DMS 273 (cell line): ENCODE measurements around the gene DHX30.
"Not testable (repeated sequence)": the region's sequence is repeated elsewhere in the genome, so short reads cannot be mapped to it uniquely, and the experiment has no call there.

Source experiments
- DNase-seq: peaks from one replicate; lab custom pipeline; 2025; ENCODE audit not compliant: unreplicated experiment; lab: John Stamatoyannopoulos, UW

Gene DHX30

GRCh38 chr3:47877719-47878118 lies 74.8 kb downstream of the DHX30 start:
- DNase-seq, result no peak

DNA sequence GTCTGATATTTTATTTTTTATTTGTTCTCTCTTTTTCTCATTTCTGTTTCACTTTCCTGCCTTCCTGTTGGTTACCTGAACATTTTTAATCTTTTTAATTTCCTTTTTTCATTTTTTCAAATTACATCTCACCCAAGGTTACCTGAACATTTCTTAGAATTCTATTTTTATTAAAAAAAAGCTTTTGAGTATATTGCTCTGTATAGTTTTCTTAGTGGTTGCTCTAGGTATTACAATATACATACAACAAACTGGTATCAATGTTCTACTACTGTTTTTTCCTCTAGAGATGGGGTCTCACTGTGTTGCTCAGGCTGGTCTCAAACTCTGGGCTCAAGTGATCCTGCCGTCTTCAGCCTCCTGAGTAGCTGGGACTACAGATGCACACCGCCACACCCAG lies 79.4 kb downstream of the DHX30 start:
- DNase-seq, result no peak

DNA sequence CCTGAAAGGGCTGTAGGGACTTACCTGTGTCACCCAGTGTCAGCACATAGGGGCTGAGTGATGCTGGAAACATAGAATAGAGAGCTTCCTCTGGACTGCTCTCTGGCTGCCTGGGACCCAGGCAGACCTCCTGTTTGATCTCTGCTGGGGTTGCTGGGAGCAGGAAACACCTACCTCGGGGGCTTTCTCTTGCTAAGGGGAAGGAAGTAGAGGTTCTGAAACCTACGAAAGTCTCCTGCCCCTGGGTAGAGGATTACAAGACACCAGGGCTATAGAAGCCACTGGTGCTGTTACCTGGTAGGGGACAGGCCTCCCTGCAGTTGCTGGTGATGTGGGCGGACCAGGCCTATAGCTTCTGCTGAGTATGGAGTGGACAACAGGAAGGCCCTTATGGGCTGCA lies 81.7 kb downstream of the DHX30 start:
- no peak for DNase-seq

GRCh38 chr3:47885168-47885567 lies 82.2 kb downstream of the DHX30 start:
- DNase-seq, result no peak

- not testable (repeated sequence) for DNase-seq
Measured at GRCh38 chr3:47887991-47888390, 85.1 kb downstream of the DHX30 start.

GRCh38 chr3:47888986-47889757 lies 86.2 kb downstream of the DHX30 start:
- no peak for DNase-seq

GRCh38 chr3:47890126-47890827 lies 87.3 kb downstream of the DHX30 start:
- no peak for DNase-seq

DNA sequence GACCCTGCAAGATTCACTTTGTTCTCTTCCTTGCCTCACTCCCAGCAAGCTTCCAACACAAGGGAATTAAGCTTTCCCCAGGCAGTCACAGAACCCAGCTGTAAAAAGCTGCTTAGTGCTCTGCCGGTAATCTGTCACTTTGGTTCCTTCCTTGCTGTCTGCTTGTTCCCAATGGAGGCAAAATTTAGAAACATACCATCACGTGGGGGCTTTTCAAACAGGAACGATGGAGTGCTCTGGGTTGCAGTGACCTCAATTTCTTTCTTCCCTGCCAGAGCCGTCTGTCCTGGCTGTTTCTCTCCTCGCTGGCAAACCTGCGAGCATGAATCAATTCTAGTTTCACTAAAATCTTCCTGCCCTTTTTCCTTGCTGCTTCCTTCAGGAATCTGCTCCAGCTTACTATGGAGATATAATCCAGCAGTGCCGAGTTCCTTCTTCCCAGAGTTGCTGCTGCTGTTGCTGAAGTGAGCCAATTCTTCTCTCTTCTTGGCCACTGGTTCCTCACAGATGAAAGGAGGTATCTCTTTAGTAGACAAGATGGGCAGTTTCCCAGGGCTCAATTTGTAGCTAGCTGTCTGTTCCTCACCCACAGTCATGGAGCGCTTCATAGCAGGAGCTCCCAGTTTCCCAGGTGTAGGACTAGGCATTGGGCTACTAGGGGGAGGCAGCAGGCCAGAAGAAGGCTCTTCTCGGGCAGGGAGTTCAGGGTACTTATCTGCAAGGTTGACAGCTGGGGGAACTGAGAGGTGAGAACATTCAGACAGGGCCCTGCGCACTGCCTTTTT lies 88.1 kb downstream of the DHX30 start:
- no peak for DNase-seq

DNA sequence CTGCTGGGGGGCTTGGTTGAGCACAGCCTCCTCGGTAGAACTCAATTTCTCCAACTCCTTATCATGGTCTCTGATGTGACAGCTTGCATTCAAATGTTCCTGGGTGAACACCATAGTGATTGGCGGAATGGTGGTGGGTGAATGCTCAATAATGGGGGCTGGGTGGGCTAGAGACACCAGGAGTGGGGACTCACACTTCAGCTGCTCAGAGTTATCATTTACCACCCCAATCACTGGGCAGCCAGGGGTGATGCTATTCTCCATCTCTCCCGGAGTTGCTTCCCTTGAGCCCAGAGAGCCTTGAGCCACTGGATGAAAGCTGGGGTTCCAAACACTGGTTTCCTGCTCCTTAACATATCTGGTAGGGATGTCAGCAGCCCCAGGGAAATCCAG lies 88.7 kb downstream of the DHX30 start:
- no peak for DNase-seq

DNA sequence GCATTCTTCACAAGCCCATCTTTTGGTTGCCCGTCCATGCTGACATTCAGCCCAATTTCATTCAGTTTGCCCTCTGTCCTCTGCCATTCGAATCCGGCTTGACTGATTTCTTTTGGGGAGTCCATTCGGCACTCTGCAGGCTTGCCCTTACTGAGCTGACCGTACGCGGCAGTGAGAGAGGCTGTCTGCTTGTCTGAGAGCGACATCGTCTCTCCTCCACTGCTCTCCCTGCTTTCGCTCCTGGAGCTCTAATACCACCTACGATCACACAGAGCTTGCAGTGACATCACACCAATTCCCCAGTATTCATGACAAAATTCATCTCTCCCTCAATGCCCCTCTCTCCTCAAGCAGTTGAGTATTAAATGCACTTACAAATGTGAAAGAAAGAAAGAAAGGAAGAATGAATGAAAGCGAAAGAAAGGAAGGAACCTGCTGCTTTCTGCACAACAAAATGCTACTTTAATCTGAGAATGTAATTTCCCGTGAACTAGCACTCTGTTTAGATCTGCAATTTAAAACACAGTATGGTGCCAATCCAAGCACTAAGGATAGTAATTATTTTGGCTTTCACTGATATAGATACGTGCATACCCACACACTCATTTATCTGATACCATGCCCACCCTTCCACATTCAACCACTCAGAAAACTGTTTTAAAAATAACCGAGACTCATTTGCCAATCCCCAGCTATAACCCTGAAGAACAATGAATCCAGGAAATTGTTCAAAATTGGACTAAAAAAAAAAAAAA lies 89.5 kb downstream of the DHX30 start:
- DNase-seq, result no peak

GRCh38 chr3:47895241-47895640 lies 92.3 kb downstream of the DHX30 start:
- DNase-seq, result no peak

DNA sequence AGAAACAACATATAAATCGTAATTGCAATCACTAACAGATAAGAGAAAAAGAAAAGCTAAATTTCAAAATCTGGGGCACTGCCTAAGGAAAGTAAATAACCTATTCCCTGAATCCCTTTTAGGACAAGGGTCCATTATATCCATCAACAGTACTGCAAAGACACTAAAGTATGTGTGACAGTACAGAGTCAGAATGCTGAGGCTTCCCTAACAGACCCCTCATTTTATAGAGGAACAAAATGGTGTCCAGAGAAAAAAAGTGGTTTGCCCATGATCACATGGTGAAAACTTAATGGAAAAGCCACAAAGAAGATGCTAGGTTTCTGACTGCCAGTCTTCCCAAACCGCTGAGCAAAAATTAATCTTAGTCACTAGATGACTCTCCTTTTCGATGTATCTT lies 93.8 kb downstream of the DHX30 start:
- no peak for DNase-seq

GRCh38 chr3:47897954-47898353 lies 95.0 kb downstream of the DHX30 start:
- DNase-seq, result no peak

DNA sequence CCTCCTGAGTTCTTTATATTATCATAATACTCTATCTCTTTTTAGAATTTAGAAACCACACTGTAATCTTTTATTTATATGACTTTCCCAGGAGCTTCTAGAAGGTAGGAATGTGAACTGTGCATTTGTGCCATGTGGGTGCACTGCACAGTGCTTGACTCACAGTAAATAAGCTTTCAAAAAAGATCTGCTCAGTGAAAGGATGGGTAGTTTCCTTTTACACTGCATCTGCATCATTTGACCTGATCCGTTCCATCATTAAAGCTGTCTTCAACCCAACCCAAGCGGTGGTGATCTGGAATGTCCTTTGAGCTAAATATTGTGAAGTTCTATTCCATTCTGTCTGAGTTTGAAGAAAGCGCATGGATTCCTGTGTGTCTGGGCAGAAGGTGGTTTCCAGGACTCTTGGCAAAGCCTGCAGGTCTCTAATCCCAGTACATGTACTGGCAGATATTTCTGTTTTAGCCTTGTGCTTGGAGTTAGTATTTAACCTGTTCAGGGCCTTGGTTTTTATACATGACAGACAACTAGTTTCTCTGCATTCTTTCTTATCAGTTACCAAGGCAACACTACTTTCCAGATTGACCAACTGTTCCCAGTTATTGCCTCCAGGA lies 96.7 kb downstream of the DHX30 start:
- DNase-seq, result no peak
